ENCODE data around the gene ARID4B.
"Not testable (repeated sequence)": the region's sequence is repeated elsewhere in the genome, so short reads cannot be mapped to it uniquely, and the experiment has no call there.

The ARID4B gene

GRCh38 chr1:235270625-235271024 is 57.4 kb downstream of the ARID4B start:
- no peak for DNase-seq (ENCODE audit: low read depth in 2 of 2)

- not testable (repeated sequence) for DNase-seq (ENCODE audit: low read depth in 2 of 2)
Observed at GRCh38 chr1:235269990-235270389, 58.0 kb downstream of the ARID4B start.

- DNase-seq (ENCODE audit: low read depth in 2 of 2), result no peak
Observed at GRCh38 chr1:235268379-235269125, 59.4 kb downstream of the ARID4B start.

GRCh38 chr1:235266967-235267366 is 61.0 kb downstream of the ARID4B start:
- no peak for DNase-seq (ENCODE audit: low read depth in 2 of 2)

- DNase-seq (ENCODE audit: low read depth in 2 of 2), result no peak
Observed at GRCh38 chr1:235266325-235266724, 61.7 kb downstream of the ARID4B start.

GRCh38 chr1:235265900-235266299 is 62.1 kb downstream of the ARID4B start:
- peak; percentile 18 to 23 for DNase-seq (ENCODE audit: low read depth in 2 of 2)

GRCh38 chr1:235264327-235264726 is 63.7 kb downstream of the ARID4B start:
- no peak for DNase-seq (ENCODE audit: low read depth in 2 of 2)

GRCh38 chr1:235262539-235262938 is 65.4 kb downstream of the ARID4B start:
- no peak for DNase-seq (ENCODE audit: low read depth in 2 of 2)

GRCh38 chr1:235261243-235261642 is 66.7 kb downstream of the ARID4B start:
- DNase-seq (ENCODE audit: low read depth in 2 of 2), result no peak

GRCh38 chr1:235259133-235259778 is 68.7 kb downstream of the ARID4B start:
- DNase-seq (ENCODE audit: low read depth in 2 of 2), result no peak

GRCh38 chr1:235258068-235258467 is 69.9 kb downstream of the ARID4B start:
- DNase-seq (ENCODE audit: low read depth in 2 of 2), result not testable (repeated sequence)

- no peak for DNase-seq (ENCODE audit: low read depth in 2 of 2)
Observed at GRCh38 chr1:235254721-235255120, 73.3 kb downstream of the ARID4B start.

GRCh38 chr1:235253219-235253962 is 74.6 kb downstream of the ARID4B start:
- peak; percentile 24 to 36 for DNase-seq (ENCODE audit: low read depth in 2 of 2)

GRCh38 chr1:235250430-235250829 is 77.5 kb downstream of the ARID4B start:
- no peak for DNase-seq (ENCODE audit: low read depth in 2 of 2)

- no peak for DNase-seq (ENCODE audit: low read depth in 2 of 2)
Observed at GRCh38 chr1:235246022-235246948, 81.7 kb downstream of the ARID4B start.

- DNase-seq (ENCODE audit: low read depth in 2 of 2), result no peak
Observed at GRCh38 chr1:235244974-235245592, 82.9 kb downstream of the ARID4B start.

- no peak for DNase-seq (ENCODE audit: low read depth in 2 of 2)
Observed at GRCh38 chr1:235240960-235241359, 87.0 kb downstream of the ARID4B start.

GRCh38 chr1:235239851-235240250 is 88.1 kb downstream of the ARID4B start:
- no peak for DNase-seq (ENCODE audit: low read depth in 2 of 2)

GRCh38 chr1:235238558-235238957 is 89.4 kb downstream of the ARID4B start:
- no peak for DNase-seq (ENCODE audit: low read depth in 2 of 2)

- DNase-seq (ENCODE audit: low read depth in 2 of 2), result no peak
Observed at GRCh38 chr1:235236128-235236527, 91.9 kb downstream of the ARID4B start.

GRCh38 chr1:235229868-235230267 is 98.1 kb downstream of the ARID4B start:
- no peak for DNase-seq (ENCODE audit: low read depth in 2 of 2)
